Activated CD8-positive, alpha-beta memory T cell treated with anti-CD3 and anti-CD28 coated beads, Interleukin-2, amount 50 U/mL, for 24 hours (primary cell): ENCODE measurements around the gene PNPO.
"Not testable (repeated sequence)": the region's sequence is repeated elsewhere in the genome, so short reads cannot be mapped to it uniquely, and the experiment has no call there.

ENCODE experiments used
- DNase-seq: peaks from one replicate; pipeline ENCODE4 v3.0.0-alpha.2; 2020; ENCODE audit errors: extremely low read depth

Gene PNPO

GRCh38 chr17:47975189-47975822 is 33.9 kb downstream of the PNPO start:
- DNase-seq, result no peak

- DNase-seq, result no peak
Observed at GRCh38 chr17:47975823-47976205, 34.4 kb downstream of the PNPO start.

- no peak for DNase-seq
Observed at GRCh38 chr17:47978324-47978723, 37.0 kb downstream of the PNPO start.

- no peak for DNase-seq
Observed at GRCh38 chr17:47980541-47980940, 39.2 kb downstream of the PNPO start.

- DNase-seq, result no peak
Observed at GRCh38 chr17:47981462-47981861, 40.1 kb downstream of the PNPO start.

GRCh38 chr17:47982091-47982617 is 40.8 kb downstream of the PNPO start:
- DNase-seq, result no peak

GRCh38 chr17:47982645-47983390 is 41.4 kb downstream of the PNPO start:
- no peak for DNase-seq

- no peak for DNase-seq
Observed at GRCh38 chr17:47983492-47984223, 42.3 kb downstream of the PNPO start.

GRCh38 chr17:47986520-47986919 is 45.1 kb downstream of the PNPO start:
- DNase-seq, result no peak

GRCh38 chr17:47987240-47987835 is 46.0 kb downstream of the PNPO start:
- no peak for DNase-seq

- not testable (repeated sequence) for DNase-seq
Observed at GRCh38 chr17:47988445-47988844, 47.1 kb downstream of the PNPO start.

- no peak for DNase-seq
Observed at GRCh38 chr17:47989159-47989558, 47.8 kb downstream of the PNPO start.

- DNase-seq, result no peak
Observed at GRCh38 chr17:47989700-47990099, 48.3 kb downstream of the PNPO start.

- DNase-seq, result no peak
Observed at GRCh38 chr17:47990962-47991731, 49.8 kb downstream of the PNPO start.

- no peak for DNase-seq
Observed at GRCh38 chr17:47992216-47992615, 50.8 kb downstream of the PNPO start.

GRCh38 chr17:47993031-47993564 is 51.7 kb downstream of the PNPO start:
- no peak for DNase-seq

GRCh38 chr17:47993964-47994363 is 52.6 kb downstream of the PNPO start:
- DNase-seq, result no peak

GRCh38 chr17:47994724-47995123 is 53.4 kb downstream of the PNPO start:
- no peak for DNase-seq

GRCh38 chr17:47995241-47995935 is 54.0 kb downstream of the PNPO start:
- no peak for DNase-seq

- no peak for DNase-seq
Observed at GRCh38 chr17:47996201-47996600, 54.8 kb downstream of the PNPO start.

- no peak for DNase-seq
Observed at GRCh38 chr17:47997586-47997985, 56.2 kb downstream of the PNPO start.
